GM20000 (cell line): ENCODE data around the gene ATOX1.

Source experiments
- DNase-seq: peaks from one replicate; pipeline ENCODE4 v3.0.0; 2012; ENCODE audit warnings: low spot score
- CTCF ChIP-seq: IDR thresholded peaks from 2 replicates; pipeline ENCODE4 v1.5.1; 2012; ENCODE audit warnings: mild to moderate bottlenecking, control low read depth; ENCODE audit errors: extremely low read depth, missing control alignments

The ATOX1 gene

GRCh38 chr5:151758430-151759241 lies at the start of gene ATOX1:
TSS of gene ATOX1 (minus strand) at chr5:151758631. CDS start at chr5:151758551, 80 bp downstream.
- peak; percentile 97 for DNase-seq
- TF ChIP-seq CTCF = no peak

GRCh38 chr5:151805414-151806223 lies 47.2 kb upstream of the ATOX1 start:
- DNase-seq = no peak
- TF ChIP-seq CTCF = no peak

DNA sequence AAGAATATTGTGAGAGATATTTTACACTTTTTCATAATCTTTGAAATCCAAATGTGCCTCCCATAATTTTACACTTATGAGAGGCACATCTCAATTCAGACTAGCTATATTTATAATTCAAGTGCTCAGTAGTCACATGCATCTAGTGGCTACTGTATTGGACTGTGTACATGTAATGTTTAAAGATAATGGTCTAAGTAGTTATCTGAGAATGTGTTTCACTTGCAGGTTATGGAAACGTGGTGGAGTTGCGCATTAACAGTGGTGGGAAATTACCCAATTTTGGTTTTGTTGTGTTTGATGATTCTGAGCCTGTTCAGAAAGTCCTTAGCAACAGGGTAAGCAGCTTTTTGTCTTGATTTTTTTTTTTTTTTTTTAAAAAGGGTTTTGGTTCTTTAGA lies 42.1 kb upstream of the ATOX1 start:
- TF ChIP-seq CTCF = no peak
- DNase-seq = no peak

DNA sequence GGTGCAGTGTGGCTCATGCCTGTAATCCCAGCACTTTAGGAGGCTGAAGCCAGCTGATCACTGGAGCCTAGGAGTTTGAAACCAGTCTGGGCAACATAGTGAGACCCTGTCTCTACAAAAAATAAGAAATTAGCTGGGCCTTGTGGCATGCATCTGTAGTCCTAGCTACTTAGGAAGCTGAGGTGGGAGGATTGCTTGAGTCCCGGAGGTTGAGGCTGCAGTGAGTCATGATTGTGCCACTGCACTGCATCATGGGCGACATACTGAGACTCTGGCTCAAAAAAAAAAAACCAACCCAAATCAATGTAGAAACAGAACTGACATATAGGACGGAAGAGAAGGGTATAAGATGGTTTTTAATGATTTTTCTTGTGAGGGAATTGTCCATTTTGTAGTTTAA lies 41.0 kb upstream of the ATOX1 start:
- no peak for DNase-seq
- TF ChIP-seq CTCF = no peak

GRCh38 chr5:151798674-151799073 lies 40.2 kb upstream of the ATOX1 start:
- TF ChIP-seq CTCF = no peak
- DNase-seq = no peak

GRCh38 chr5:151795426-151795825 lies 37.0 kb upstream of the ATOX1 start:
- TF ChIP-seq CTCF = no peak
- no peak for DNase-seq

DNA sequence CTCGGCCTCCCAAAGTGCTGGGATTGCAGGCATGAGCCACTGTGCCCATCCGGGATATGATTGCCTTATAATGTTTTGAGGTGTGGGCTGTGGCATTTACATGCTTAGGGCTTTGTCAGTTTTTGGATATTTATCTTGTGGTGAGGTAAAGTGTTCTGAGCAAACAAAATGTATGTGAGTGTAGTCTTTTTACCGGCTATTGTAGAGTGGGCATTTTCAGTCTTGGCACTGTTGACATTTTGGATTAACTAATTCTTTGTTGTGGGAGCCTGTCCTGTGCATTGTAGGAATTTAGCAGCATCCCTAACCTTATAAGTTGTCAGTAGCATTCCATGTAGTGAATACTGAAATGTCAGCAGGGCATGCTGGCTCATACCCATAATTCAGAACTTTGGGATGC lies 34.9 kb upstream of the ATOX1 start:
- no peak for DNase-seq
- TF ChIP-seq CTCF = no peak
